Measurements from ENCODE around the gene CSTF2T.
"Not testable (repeated sequence)": the region's sequence is repeated elsewhere in the genome, so short reads cannot be mapped to it uniquely, and the experiment has no call there.

The CSTF2T gene

DNA sequence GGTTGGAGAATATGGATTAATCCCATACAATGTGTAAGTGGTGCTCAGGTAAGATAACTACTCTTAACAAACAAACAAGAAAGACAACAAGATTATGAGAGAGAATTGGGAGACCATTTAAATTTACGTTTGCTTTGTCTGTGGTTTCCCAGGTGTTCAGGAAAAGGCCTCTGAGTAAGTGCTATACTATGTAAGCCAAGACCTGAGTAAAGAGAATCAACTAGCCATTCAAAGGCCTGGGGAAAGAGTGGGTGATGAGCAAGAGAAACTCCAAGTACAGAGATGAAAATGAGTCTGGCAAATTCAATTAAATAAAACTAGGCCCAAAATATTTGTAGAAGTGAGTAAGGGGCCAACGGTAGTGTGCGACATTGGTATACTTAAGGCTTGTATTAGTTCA lies 9.9 kb downstream of the CSTF2T start:
- H2AFZ ChIP-seq (ENCODE audit: low read length): no peak overlapping the region
- DNase-seq (ENCODE audit: low spot score): no peak
- H4K91ac ChIP-seq (ENCODE audit: low read depth, low read length, poor library complexity): no peak overlapping the region
- no peak overlapping the region for H3K27ac ChIP-seq (replicated peaks; ENCODE audit: low read length)
- no peak overlapping the region for H2BK15ac ChIP-seq (ENCODE audit: low read length)
- whole genome bisulfite sequencing, 2 donors (ENCODE audit: extremely low coverage in 2 of 2, insufficient read length in 2 of 2, insufficient replicate concordance in 1 of 2): no CpG with 5 or more reads among the region's 3 CpGs
- H3K4ac ChIP-seq (ENCODE audit: low read length): no peak overlapping the region
- H3K4me2 ChIP-seq (ENCODE audit: insufficient read depth, low read length, poor library complexity, severe bottlenecking): no peak overlapping the region
- no peak overlapping the region for H3K18ac ChIP-seq (ENCODE audit: low read length)
- no peaks in the 10 kb centered on the region for H3K36me3 ChIP-seq (replicated peaks in 1 of 2; ENCODE audit: control insufficient read depth in 2 of 2, insufficient read depth in 2 of 2, low read length in 2 of 2)
- H3K14ac ChIP-seq (ENCODE audit: low read length): no peak overlapping the region
- no peak overlapping the region for H3K23ac ChIP-seq (ENCODE audit: low read depth, low read length, poor library complexity)
- no peak overlapping the region for H2AK5ac ChIP-seq (ENCODE audit: low read depth, low read length)
- H3K4me1 ChIP-seq (ENCODE audit: control insufficient read depth in 2 of 2, insufficient read depth in 1 of 2, low read depth in 1 of 2, low read length in 2 of 2): peaks cover 0 to 3% of the 10 kb centered on the region in 2 donors
- H2BK12ac ChIP-seq (ENCODE audit: low read length): no peak overlapping the region
- no peaks in the 10 kb centered on the region for H3K9me3 ChIP-seq (replicated peaks in 1 of 2; ENCODE audit: control insufficient read depth in 2 of 2, insufficient read depth in 1 of 2, low read depth in 1 of 2, low read length in 2 of 2)
- H3K4me3 ChIP-seq (ENCODE audit: low read length in 2 of 2): no peak overlapping the region
- H4K8ac ChIP-seq (ENCODE audit: low read depth, low read length): no peak overlapping the region
- no peak overlapping the region for H2BK120ac ChIP-seq (ENCODE audit: low read depth, low read length)
- no peak overlapping the region for H2BK5ac ChIP-seq (ENCODE audit: low read length)
- no peaks in the 10 kb centered on the region for H3K79me1 ChIP-seq (ENCODE audit: low read depth, low read length)
- H3K9ac ChIP-seq (ENCODE audit: low read depth, low read length, poor library complexity): no peak overlapping the region
- H3K27me3 ChIP-seq (ENCODE audit: control insufficient read depth in 3 of 3, insufficient read depth in 3 of 3, low read depth in 1 of 3, low read length in 3 of 3): no peaks in the 10 kb centered on the region

- not testable (repeated sequence) for H3K4me1 ChIP-seq (ENCODE audit: control insufficient read depth in 2 of 2, insufficient read depth in 1 of 2, low read depth in 1 of 2, low read length in 2 of 2); H3K27ac ChIP-seq (replicated peaks; ENCODE audit: low read length); H2AFZ ChIP-seq (ENCODE audit: low read length); H3K79me1 ChIP-seq (ENCODE audit: low read depth, low read length); H3K9ac ChIP-seq (ENCODE audit: low read depth, low read length, poor library complexity); H4K91ac ChIP-seq (ENCODE audit: low read depth, low read length, poor library complexity); H2BK15ac ChIP-seq (ENCODE audit: low read length); H2BK5ac ChIP-seq (ENCODE audit: low read length); H3K4me3 ChIP-seq (ENCODE audit: low read length in 2 of 2); H3K4ac ChIP-seq (ENCODE audit: low read length); H4K8ac ChIP-seq (ENCODE audit: low read depth, low read length); H3K36me3 ChIP-seq (replicated peaks in 1 of 2; ENCODE audit: control insufficient read depth in 2 of 2, insufficient read depth in 2 of 2, low read length in 2 of 2); H3K9me3 ChIP-seq (replicated peaks in 1 of 2; ENCODE audit: control insufficient read depth in 2 of 2, insufficient read depth in 1 of 2, low read depth in 1 of 2, low read length in 2 of 2); H2BK12ac ChIP-seq (ENCODE audit: low read length); H2BK120ac ChIP-seq (ENCODE audit: low read depth, low read length); H3K18ac ChIP-seq (ENCODE audit: low read length); H3K4me2 ChIP-seq (ENCODE audit: insufficient read depth, low read length, poor library complexity, severe bottlenecking); H3K23ac ChIP-seq (ENCODE audit: low read depth, low read length, poor library complexity); H3K14ac ChIP-seq (ENCODE audit: low read length); H2AK5ac ChIP-seq (ENCODE audit: low read depth, low read length); DNase-seq (ENCODE audit: low spot score); H3K27me3 ChIP-seq (ENCODE audit: control insufficient read depth in 3 of 3, insufficient read depth in 3 of 3, low read depth in 1 of 3, low read length in 3 of 3)
- no CpG with 5 or more reads among the region's 2 CpGs for WGBS, 2 donors (ENCODE audit: extremely low coverage in 2 of 2, insufficient read length in 2 of 2, insufficient replicate concordance in 1 of 2)
These were observed 10.6 kb downstream of the CSTF2T start for GRCh38 chr10:51688826-51689225.

- H2BK15ac ChIP-seq (ENCODE audit: low read length): no peak overlapping the region
- H3K9me3 ChIP-seq (replicated peaks in 1 of 2; ENCODE audit: control insufficient read depth in 2 of 2, insufficient read depth in 1 of 2, low read depth in 1 of 2, low read length in 2 of 2): no peaks in the 10 kb centered on the region
- H3K36me3 ChIP-seq (replicated peaks in 1 of 2; ENCODE audit: control insufficient read depth in 2 of 2, insufficient read depth in 2 of 2, low read length in 2 of 2): no peaks in the 10 kb centered on the region
These were observed 12.1 kb downstream of the CSTF2T start for GRCh38 chr10:51687296-51687695.

DNA sequence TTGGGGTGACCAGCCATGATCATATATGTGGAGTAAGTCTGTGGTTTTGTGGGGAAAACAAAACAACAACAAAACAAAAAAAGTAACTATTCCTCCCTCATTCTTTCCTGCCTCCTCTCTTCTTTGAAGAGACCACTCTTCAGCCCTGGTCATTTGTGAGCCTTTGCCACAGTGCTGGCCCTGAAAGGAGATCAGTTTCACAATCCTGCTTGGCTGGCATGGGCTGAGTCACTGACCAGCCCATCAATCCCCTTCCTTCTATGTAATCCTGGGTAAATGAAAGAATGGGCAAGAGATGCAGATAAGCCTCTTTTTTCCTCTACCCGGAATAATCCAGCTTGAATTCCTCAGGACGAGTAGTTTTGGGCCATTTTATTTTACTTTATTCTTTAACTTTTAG lies 13.6 kb downstream of the CSTF2T start:
- DNase-seq (ENCODE audit: low spot score): no peak
- no peak overlapping the region for H3K23ac ChIP-seq (ENCODE audit: low read depth, low read length, poor library complexity)
- H2AK5ac ChIP-seq (ENCODE audit: low read depth, low read length): no peak overlapping the region
- H3K79me1 ChIP-seq (ENCODE audit: low read depth, low read length): no peaks in the 10 kb centered on the region
- no peak overlapping the region for H3K4ac ChIP-seq (ENCODE audit: low read length)
- no peaks in the 10 kb centered on the region for H3K27me3 ChIP-seq (ENCODE audit: control insufficient read depth in 3 of 3, insufficient read depth in 3 of 3, low read depth in 1 of 3, low read length in 3 of 3)
- no peak overlapping the region for H4K91ac ChIP-seq (ENCODE audit: low read depth, low read length, poor library complexity)
- no peak overlapping the region for H2AFZ ChIP-seq (ENCODE audit: low read length)
- H2BK5ac ChIP-seq (ENCODE audit: low read length): no peak overlapping the region
- no peak overlapping the region for H3K14ac ChIP-seq (ENCODE audit: low read length)
- H2BK120ac ChIP-seq (ENCODE audit: low read depth, low read length): no peak overlapping the region
- H2BK15ac ChIP-seq (ENCODE audit: low read length): no peak overlapping the region
- no peak overlapping the region for H2BK12ac ChIP-seq (ENCODE audit: low read length)
- no peak overlapping the region for H3K9ac ChIP-seq (ENCODE audit: low read depth, low read length, poor library complexity)
- no peaks in the 10 kb centered on the region for H3K9me3 ChIP-seq (replicated peaks in 1 of 2; ENCODE audit: control insufficient read depth in 2 of 2, insufficient read depth in 1 of 2, low read depth in 1 of 2, low read length in 2 of 2)
- WGBS, 2 donors (ENCODE audit: extremely low coverage in 2 of 2, insufficient read length in 2 of 2, insufficient replicate concordance in 1 of 2): no CpG with 5 or more reads among the region's 2 CpGs
- no peak overlapping the region for H4K8ac ChIP-seq (ENCODE audit: low read depth, low read length)
- no peak overlapping the region for H3K27ac ChIP-seq (replicated peaks; ENCODE audit: low read length)
- H3K18ac ChIP-seq (ENCODE audit: low read length): no peak overlapping the region
- H3K4me2 ChIP-seq (ENCODE audit: insufficient read depth, low read length, poor library complexity, severe bottlenecking): no peak overlapping the region
- peaks cover 0 to 3% of the 10 kb centered on the region in 2 donors for H3K4me1 ChIP-seq (ENCODE audit: control insufficient read depth in 2 of 2, insufficient read depth in 1 of 2, low read depth in 1 of 2, low read length in 2 of 2)
- no peaks in the 10 kb centered on the region for H3K36me3 ChIP-seq (replicated peaks in 1 of 2; ENCODE audit: control insufficient read depth in 2 of 2, insufficient read depth in 2 of 2, low read length in 2 of 2)
- H3K4me3 ChIP-seq (ENCODE audit: low read length in 2 of 2): no peak overlapping the region

More at GRCh38 chr10:51687296-51687695, 12.1 kb downstream of the CSTF2T start:
- Histone ChIP-seq H3K4me3 (ENCODE audit: low read length in 2 of 2) (no peak overlapping the region), H3K27ac (replicated peaks; ENCODE audit: low read length) (no peak overlapping the region), H3K18ac (ENCODE audit: low read length) (no peak overlapping the region), H3K4me2 (ENCODE audit: insufficient read depth, low read length, poor library complexity, severe bottlenecking) (no peak overlapping the region), H2AK5ac (ENCODE audit: low read depth, low read length) (no peak overlapping the region), H3K4me1 (ENCODE audit: control insufficient read depth in 2 of 2, insufficient read depth in 1 of 2, low read depth in 1 of 2, low read length in 2 of 2) (peaks cover 0 to 3% of the 10 kb centered on the region in 2 donors), H3K14ac (ENCODE audit: low read length) (no peak overlapping the region), H2AFZ (ENCODE audit: low read length) (no peak overlapping the region), H3K9ac (ENCODE audit: low read depth, low read length, poor library complexity) (no peak overlapping the region), H3K27me3 (ENCODE audit: control insufficient read depth in 3 of 3, insufficient read depth in 3 of 3, low read depth in 1 of 3, low read length in 3 of 3) (no peaks in the 10 kb centered on the region), H2BK12ac (ENCODE audit: low read length) (no peak overlapping the region), H3K23ac (ENCODE audit: low read depth, low read length, poor library complexity) (no peak overlapping the region), H4K8ac (ENCODE audit: low read depth, low read length) (no peak overlapping the region), H2BK120ac (ENCODE audit: low read depth, low read length) (no peak overlapping the region), H3K79me1 (ENCODE audit: low read depth, low read length) (no peaks in the 10 kb centered on the region), H3K4ac (ENCODE audit: low read length) (no peak overlapping the region), H4K91ac (ENCODE audit: low read depth, low read length, poor library complexity) (no peak overlapping the region), H2BK5ac (ENCODE audit: low read length) (no peak overlapping the region)
- WGBS, 2 donors (ENCODE audit: extremely low coverage in 2 of 2, insufficient read length in 2 of 2, insufficient replicate concordance in 1 of 2): 100% methylated on average over 1 of the region's 1 CpG; no CpG with 5 or more reads in 1 of the 2 donors
- DNase-seq (ENCODE audit: low spot score): no peak
